ENCODE measurements around the gene LY6G6F. TPM values are rescaled to one million over a fixed set of nuclear protein-coding genes. Genes with fewer than 3 reads are reported as not detected.
"Not testable (repeated sequence)": the region's sequence is repeated elsewhere in the genome, so short reads cannot be mapped to it uniquely, and the experiment has no call there.

LY6G6F gene
- total and polyA plus RNA-seq, 2 donors (not counting 1 experiment from before 2014, with no cell fraction given): not detected

DNA sequence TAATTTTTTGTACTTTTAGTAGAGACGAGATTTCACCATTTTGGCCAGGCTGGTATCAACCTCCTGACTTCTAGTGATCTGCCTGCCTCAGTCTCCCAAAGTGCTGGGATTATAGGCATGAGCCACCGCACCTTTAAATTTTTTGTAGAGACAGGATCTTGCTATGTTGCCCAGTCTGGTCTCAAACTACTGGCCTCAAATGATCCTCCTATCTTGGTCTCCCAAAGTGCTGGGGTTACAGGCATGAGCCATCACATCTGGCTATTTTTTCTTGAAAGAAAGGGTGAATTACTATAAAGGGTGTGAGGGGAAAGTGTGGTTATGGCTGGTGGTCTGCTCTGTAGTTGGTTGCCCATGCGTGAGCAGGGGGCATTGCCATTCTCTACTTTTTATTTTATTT lies 1.6 kb downstream of the LY6G6F start:
- H3K9ac ChIP-seq (ENCODE audit: low read length): no peak overlapping the region
- H4K20me1 ChIP-seq (ENCODE audit: control insufficient read depth, insufficient read depth, low read length, poor library complexity, severe bottlenecking): no peaks in the 10 kb centered on the region
- Mint-ChIP-seq H3K27me3 (peaks cover 3% of the 10 kb centered on the region), H3K9me3 (ENCODE audit: insufficient read depth) (no peaks in the 10 kb centered on the region), H3K4me1 (peaks cover 18% of the 10 kb centered on the region), H3K4me3 (no peak overlapping the region), H3K27ac (no peak overlapping the region)
- H3K27ac ChIP-seq (ENCODE audit: low read length in 2 of 2): no peak overlapping the region
- intact Hi-C loops (cut with micrococcal nuclease): no loop called here
- ChIA-PET POLR2A (no interaction called here), CTCF (no interaction called here)
- ATAC-seq (ENCODE audit: low read depth) (no peak), DNase-seq (no peak)
- no peak overlapping the region for H3K4me3 ChIP-seq (ENCODE audit: control extremely low read depth in 1 of 5, extremely low read depth in 1 of 5, insufficient read depth in 1 of 5, low read depth in 2 of 5, low read length in 4 of 5)
- H3K27me3 ChIP-seq (replicated peaks in 1 of 4; ENCODE audit: control extremely low read depth in 1 of 4, control insufficient read depth in 3 of 4, insufficient read depth in 4 of 4, low read length in 3 of 4): peaks cover 0 to 6% (median 0%) of the 10 kb centered on the region in 4 experiments
- H2AFZ ChIP-seq (ENCODE audit: insufficient read depth, low read depth, low read length, poor library complexity, severe bottlenecking): no peak overlapping the region
- H3K79me2 ChIP-seq (ENCODE audit: control insufficient read depth, insufficient read depth, low read length): no peaks in the 10 kb centered on the region
- H3K36me3 ChIP-seq (replicated peaks in 1 of 2; ENCODE audit: control extremely low read depth in 1 of 2, control insufficient read depth in 1 of 2, extremely low read depth in 1 of 2, insufficient read depth in 2 of 2, low read length in 1 of 2): no peaks in the 10 kb centered on the region
- WGBS (ENCODE audit: insufficient coverage): 89% methylated on average over 1 of the region's 3 CpGs
- peaks cover 15 to 24% of the 10 kb centered on the region in 2 donors for H3K4me1 ChIP-seq (ENCODE audit: control insufficient read depth in 2 of 2, insufficient read depth in 2 of 2, low read length in 2 of 2)
- no peaks in the 10 kb centered on the region for H3K9me3 ChIP-seq (ENCODE audit: control extremely low read depth in 1 of 3, control insufficient read depth in 2 of 3, insufficient read depth in 1 of 3, low read length in 2 of 3)
- H3K4me2 ChIP-seq (replicated peaks; ENCODE audit: low read depth, low read length, poor library complexity, severe bottlenecking): no peak overlapping the region
- TF ChIP-seq CTCF (IDR thresholded peaks at IDR 0.05): no peak
- no peak for TF ChIP-seq EZH2 (IDR thresholded peaks at IDR 0.05; ENCODE audit: borderline replicate concordance, insufficient read depth, low read depth, low read length, poor library complexity, severe bottlenecking)

- WGBS (ENCODE audit: insufficient coverage): 97% methylated on average over 8 of the region's 11 CpGs
- H4K20me1 ChIP-seq (ENCODE audit: control insufficient read depth, insufficient read depth, low read length, poor library complexity, severe bottlenecking); CTCF ChIA-PET; H3K27me3 ChIP-seq (replicated peaks in 1 of 4; ENCODE audit: control extremely low read depth in 1 of 4, control insufficient read depth in 3 of 4, insufficient read depth in 4 of 4, low read length in 3 of 4); H3K27ac Mint-ChIP-seq; H3K4me3 Mint-ChIP-seq; H3K27me3 Mint-ChIP-seq; H3K4me3 ChIP-seq (ENCODE audit: control extremely low read depth in 1 of 5, extremely low read depth in 1 of 5, insufficient read depth in 1 of 5, low read depth in 2 of 5, low read length in 4 of 5); H3K9me3 Mint-ChIP-seq (ENCODE audit: insufficient read depth); H3K27ac ChIP-seq (ENCODE audit: low read length in 2 of 2); ATAC-seq (ENCODE audit: low read depth); H3K36me3 ChIP-seq (replicated peaks in 1 of 2; ENCODE audit: control extremely low read depth in 1 of 2, control insufficient read depth in 1 of 2, extremely low read depth in 1 of 2, insufficient read depth in 2 of 2, low read length in 1 of 2); H3K79me2 ChIP-seq (ENCODE audit: control insufficient read depth, insufficient read depth, low read length); H3K9me3 ChIP-seq (ENCODE audit: control extremely low read depth in 1 of 3, control insufficient read depth in 2 of 3, insufficient read depth in 1 of 3, low read length in 2 of 3); H3K4me2 ChIP-seq (replicated peaks; ENCODE audit: low read depth, low read length, poor library complexity, severe bottlenecking); intact Hi-C loops (cut with micrococcal nuclease); DNase-seq; POLR2A ChIA-PET; H3K9ac ChIP-seq (ENCODE audit: low read length); H2AFZ ChIP-seq (ENCODE audit: insufficient read depth, low read depth, low read length, poor library complexity, severe bottlenecking): not testable (repeated sequence)
- H3K4me1 ChIP-seq (ENCODE audit: control insufficient read depth in 2 of 2, insufficient read depth in 2 of 2, low read length in 2 of 2): peaks cover 10 to 16% of the 10 kb centered on the region in 2 donors
- H3K4me1 Mint-ChIP-seq: peaks cover 14% of the 10 kb centered on the region
Observed at GRCh38 chr6:31709157-31709556, 2.5 kb downstream of the LY6G6F start.
